Retinal pigment epithelial cell (primary cell): ENCODE data around the gene DUSP10.

Source experiments
- DNase-seq: peaks from one replicate; pipeline ENCODE4 v3.0.0-alpha.2; 2010; ENCODE audit warnings: low read depth
- H3K4me3 ChIP-seq: 2 replicates; pipeline ENCODE4 v1.5.1; 2011; ENCODE audit warnings: mild to moderate bottlenecking, low read length, control low read depth, moderate library complexity
- CTCF ChIP-seq: conservative IDR thresholded peaks from 2 replicates; pipeline ENCODE4 v1.5.1; 2011; ENCODE audit warnings: low read depth, low read length, control low read depth, inconsistent platforms

Gene DUSP10

GRCh38 chr1:221781102-221781755, 39.3 kb upstream of the DUSP10 start:
- no peak overlapping the region for H3K4me3 ChIP-seq
- TF ChIP-seq CTCF = no peak
- DNase-seq = no peak

GRCh38 chr1:221780175-221780574, 38.3 kb upstream of the DUSP10 start:
- H3K4me3 ChIP-seq = no peak overlapping the region
- no peak for DNase-seq
- no peak for TF ChIP-seq CTCF

- TF ChIP-seq CTCF = no peak
- no peak for DNase-seq
- no peak overlapping the region for H3K4me3 ChIP-seq
Observed at GRCh38 chr1:221779771-221780170, 37.9 kb upstream of the DUSP10 start.

- DNase-seq = no peak
- TF ChIP-seq CTCF = no peak
- no peak overlapping the region for H3K4me3 ChIP-seq
Observed at GRCh38 chr1:221778535-221779142, 36.8 kb upstream of the DUSP10 start.

GRCh38 chr1:221778125-221778524, 36.2 kb upstream of the DUSP10 start:
- H3K4me3 ChIP-seq = no peak overlapping the region
- no peak for TF ChIP-seq CTCF
- DNase-seq = no peak

GRCh38 chr1:221777431-221778072, 35.7 kb upstream of the DUSP10 start:
- H3K4me3 ChIP-seq = no peak overlapping the region
- TF ChIP-seq CTCF = no peak
- no peak for DNase-seq
